Heart left ventricle (tissue), 16 donors: ENCODE data around the gene ALDH1L1. TPM values are rescaled to one million over a fixed set of nuclear protein-coding genes. Genes with fewer than 3 reads are reported as not detected.

Experiments used
- ATAC-seq, 4 donors: fragments of 200-7000 bp; cut with Tn5 transposase; one replicate each; pipeline ENCODE4 v1.9.1; 2020 to 2022; ENCODE audit warnings: moderate library complexity in 4 of 4, mild to moderate bottlenecking in 3 of 4, moderate number of reproducible peaks in 1 of 4
- DNase-seq, 5 donors: peaks; one replicate each; pipeline ENCODE4 v3.0.0-alpha.2; 2020
- H3K27ac ChIP-seq, 12 donors: fragments of 200-600 bp; sonication (generic) in 4 of 12; one replicate each; pipeline versions ENCODE4 v1.5.0 to v1.8.0; 2016 to 2022; ENCODE audit warnings: mild to moderate bottlenecking in 2 of 12
- H3K27me3 ChIP-seq, 9 donors: fragments of 200-600 bp; sonication (generic) in 2 of 9; one replicate each; pipeline versions ENCODE4 v1.5.1 to v1.8.0; 2016 to 2022; ENCODE audit warnings: mild to moderate bottlenecking in 3 of 9
- H3K36me3 ChIP-seq, 9 donors: fragments of 200-600 bp; sonication (generic) in 2 of 9; one replicate each; pipeline versions ENCODE4 v1.5.0 to v1.8.0; 2018 to 2022; ENCODE audit warnings: mild to moderate bottlenecking in 2 of 9
- H3K4me1 ChIP-seq, 12 donors: fragments of 200-600 bp; sonication (generic) in 4 of 12; one replicate each; pipeline versions ENCODE4 v1.5.0 to v1.8.0; 2016 to 2022; ENCODE audit warnings: mild to moderate bottlenecking in 3 of 12
- H3K4me3 ChIP-seq, 12 donors: fragments of 200-600 bp; sonication (generic) in 4 of 12; one replicate each; pipeline versions ENCODE4 v1.5.0 to v1.8.0; 2017 to 2022; ENCODE audit warnings: mild to moderate bottlenecking in 9 of 12, moderate library complexity in 4 of 12
- H3K9me3 ChIP-seq, 12 donors: fragments of 200-600 bp; sonication (generic) in 4 of 12; one replicate each; pipeline versions ENCODE4 v1.5.0 to v1.8.0; 2016 to 2022; ENCODE audit warnings: mild to moderate bottlenecking in 1 of 12
- CTCF ChIP-seq, 12 donors: fragments of 200-600 bp; sonication (generic) in 4 of 12; IDR thresholded peaks; one replicate each; pipeline versions ENCODE4 v1.5.0 to v1.8.0; 2018 to 2022; ENCODE audit warnings: antibody characterized with exemption in 12 of 12, mild to moderate bottlenecking in 5 of 12
- POLR2A ChIP-seq, 2 donors: fragments of 450-650 bp; IDR thresholded peaks; one replicate each; pipeline ENCODE4 v1.6.1; 2017; ENCODE audit warnings: antibody characterized with exemption in 2 of 2, mild to moderate bottlenecking in 2 of 2, moderate library complexity in 2 of 2
- WGBS, 4 donors: extraction: QIAGEN DNeasy Blood & Tissue Kit in 2 of 4; methylation state at CpG; one replicate each; pipeline versions ENCODE4 v1.1.5 to v1.1.7; 2013 to 2018; 5-methylcytosine and 5-hydroxymethylcytosine counted together
- intact Hi-C, 10 donors: fragments of 100-400 bp; cut with DNase I; formaldehyde crosslinking; loops; one replicate each; pipeline versions ENCODE4 v1.11.1 to v1.14.2; 2022
- polyA plus RNA-seq, 2 donors: library from polyadenylated mRNA; stranded (reverse); fragments of 200-250 nt; gene quantifications; one replicate each; pipeline ENCODE4 v1.2.3, GENCODE V29; 2013
- total RNA-seq, 9 donors: library from RNA; depleted of rRNA in 2 of 9; stranded (reverse); fragments of >200 nt in 2 of 9; fragmentation: NEBNext Ultra II Directional in 3 of 9; extraction: Animal tissue kit (Norgen Biotek cat#: 25700) in 3 of 9; gene quantifications; one replicate each; pipeline versions ENCODE4 v1.1.0 to v1.2.4, GENCODE V29; 2016 to 2023
- donor health status: ischemic (EF 13 %, LVEDD 7.1; RV severe dilation, severe dysfunction).
- donor health status: healthy with polysubstance abuse.
- donor health status: DM: no; HTN: yes; CAD: no.
- donor health status: DM: no; HTN: no; CAD: no.
- donor health status: ischemic (EF 25% LVEDD 6.9; RV normal size, moderate dysfunction).
- donor health status: ischemic (EF 25% LVEDD 5.7; RV mildly dilated, moderate dysfunction).
- donor health status: healthy.
- donor health status: DM: yes; HTN: yes; CAD: no.
- donor health status: ischemic (EF 35%, LVEDD 5.7; RV mildly dilated, moderate dysfunction).
- donor health status: nonischemic (EF 11% LVEDD 7.7; RV severe dilation, severe dysfunction).
- donor health status: DM: yes; HTN: yes; CAD: no.
- donor health status: PGD.
- donor health status: ischemic (EF 29% LVEDD 5.4; RV normal size, mild dysfunction).
- donor health status: nonischemic (EF 23%, LVEDD 6.1; RV moderate dilation, normal function).

Gene ALDH1L1
- total and polyA plus RNA-seq, 11 donors: 13.4 to 74.1 (median 29.0) TPM

GRCh38 chr3:126105691-126106187 lies 74.6 kb downstream of the ALDH1L1 start:
- WGBS, 4 donors: 86 to 95% (median 90%) methylated on average over 11 to 16 of the region's 16 CpGs
- ATAC-seq: no peak

GRCh38 chr3:126104742-126105605 lies 75.4 kb downstream of the ALDH1L1 start:
- Histone ChIP-seq H3K4me1 (peaks cover 0 to 34% (median 22%) of the 10 kb centered on the region in 12 donors), H3K27me3 (no peaks in the 10 kb centered on the region), H3K9me3 (no peaks in the 10 kb centered on the region), H3K4me3 (no peak overlapping the region), H3K36me3 (peaks cover 0 to 44% (median 0%) of the 10 kb centered on the region in 9 donors), H3K27ac (no peak overlapping the region)
- TF ChIP-seq POLR2A (IDR thresholded peaks at IDR 0.05): no peak
- no peak for TF ChIP-seq CTCF (IDR thresholded peaks at IDR 0.05)
- intact Hi-C loops: no loop called here
- ATAC-seq (no peak), DNase-seq (peak in 1 of 5 donors; percentile 54)
- WGBS, 4 donors: 91 to 94% (median 93%) methylated on average over 12 to 15 of the region's 15 CpGs

More at GRCh38 chr3:126105691-126106187, 74.6 kb downstream of the ALDH1L1 start:
- no peak overlapping the region for H3K27ac ChIP-seq
- DNase-seq: peak in 1 of 5 donors; percentile 61
- peaks cover 0 to 44% (median 0%) of the 10 kb centered on the region in 9 donors for H3K36me3 ChIP-seq
- peaks cover 0 to 28% (median 18%) of the 10 kb centered on the region in 12 donors for H3K4me1 ChIP-seq
- no peaks in the 10 kb centered on the region for H3K9me3 ChIP-seq
- intact Hi-C loops: no loop called here
- H3K4me3 ChIP-seq: no peak overlapping the region
- no peaks in the 10 kb centered on the region for H3K27me3 ChIP-seq
- TF ChIP-seq POLR2A (IDR thresholded peaks at IDR 0.05) (no peak), CTCF (IDR thresholded peaks at IDR 0.05) (no peak)

- WGBS, 4 donors: 84 to 94% (median 89%) methylated on average over 5 to 7 of the region's 7 CpGs
- TF ChIP-seq POLR2A (IDR thresholded peaks at IDR 0.05) (no peak), CTCF (IDR thresholded peaks at IDR 0.05) (no peak)
These were observed 76.3 kb downstream of the ALDH1L1 start for GRCh38 chr3:126104028-126104635.

More at GRCh38 chr3:126104028-126104635, 76.3 kb downstream of the ALDH1L1 start:
- no peaks in the 10 kb centered on the region for H3K27me3 ChIP-seq
- ATAC-seq (no peak), DNase-seq (peak in 1 of 5 donors; percentile 54)
- no peak overlapping the region for H3K27ac ChIP-seq
- no peak overlapping the region for H3K4me3 ChIP-seq
- H3K9me3 ChIP-seq: no peaks in the 10 kb centered on the region
- peaks cover 0 to 39% (median 0%) of the 10 kb centered on the region in 9 donors for H3K36me3 ChIP-seq
- peaks cover 0 to 34% (median 22%) of the 10 kb centered on the region in 12 donors for H3K4me1 ChIP-seq
- intact Hi-C loops: no loop called here
